GM23338 (cell line): Measurements from ENCODE around the gene ROBO1. TPM values are rescaled to one million over a fixed set of nuclear protein-coding genes. Genes with fewer than 3 reads are reported as not detected.

Source experiments
- ATAC-seq: fragments of 200-7000 bp; cut with Tn5 transposase; 3 replicates; pipeline ENCODE4 v1.9.1; 2020
- DNase-seq: peaks from one replicate; pipeline ENCODE4 v3.0.0-alpha.2; 2015; ENCODE audit warnings: low spot score
- H2AFZ ChIP-seq: fragments of 200-600 bp; sonication (generic); 2 replicates; pipeline ENCODE4 v1.8.0; 2016; ENCODE audit warnings: antibody characterized with exemption, mild to moderate bottlenecking, moderate library complexity
- H3F3A ChIP-seq: fragments of 200-600 bp; sonication (generic); replicated peaks from 2 replicates; pipeline ENCODE4 v1.8.0; 2017; ENCODE audit warnings: antibody characterized with exemption, mixed run types, low read depth
- H3K27ac ChIP-seq: fragments of 200-600 bp; sonication (generic); 2 replicates; pipeline ENCODE4 v1.6.1; 2016; ENCODE audit warnings: low read depth
- H3K27me3 ChIP-seq: fragments of 200-600 bp; sonication (generic); 2 replicates; pipeline ENCODE4 v1.8.0; 2016; ENCODE audit warnings: mild to moderate bottlenecking, mixed run types, moderate library complexity; ENCODE audit not compliant: insufficient read depth
- H3K36me3 ChIP-seq: fragments of 200-600 bp; sonication (generic); 2 replicates; pipeline ENCODE4 v1.8.0; 2016; ENCODE audit warnings: mild to moderate bottlenecking; ENCODE audit not compliant: insufficient read depth
- H3K4me1 ChIP-seq: fragments of 200-600 bp; sonication (generic); 2 replicates; pipeline ENCODE4 v1.8.0; 2016; ENCODE audit warnings: mild to moderate bottlenecking, moderate library complexity; ENCODE audit not compliant: insufficient read depth
- H3K4me2 ChIP-seq: fragments of 200-600 bp; sonication (generic); 2 replicates; pipeline ENCODE4 v1.7.1; 2017; ENCODE audit warnings: mixed run types
- H3K4me3 ChIP-seq: fragments of 200-600 bp; sonication (generic); 2 replicates; pipeline ENCODE4 v1.6.1; 2016; ENCODE audit warnings: mixed run types
- H3K79me2 ChIP-seq: fragments of 200-600 bp; sonication (generic); replicated peaks from 2 replicates; pipeline ENCODE4 v1.8.0; 2017; ENCODE audit warnings: mild to moderate bottlenecking; ENCODE audit not compliant: insufficient read depth
- H3K9me2 ChIP-seq: fragments of 200-600 bp; sonication (generic); 2 replicates; pipeline ENCODE4 v1.8.0; 2017; ENCODE audit not compliant: insufficient read depth
- H4K20me1 ChIP-seq: fragments of 200-600 bp; sonication (generic); replicated peaks from 2 replicates; pipeline ENCODE4 v1.8.0; 2017; ENCODE audit warnings: mild to moderate bottlenecking; ENCODE audit not compliant: insufficient read depth
- H3K27ac Mint-ChIP-seq: 2 replicates; pipeline ENCODE4 v1.8.0; 2020; ENCODE audit warnings: inconsistent platforms, mild to moderate bottlenecking, moderate library complexity, mixed read lengths
- H3K27me3 Mint-ChIP-seq: 3 replicates; pipeline ENCODE4 v1.8.0; 2022; ENCODE audit warnings: low read depth, mild to moderate bottlenecking, moderate library complexity, mixed read lengths, inconsistent platforms; ENCODE audit not compliant: insufficient read depth, poor library complexity
- H3K36me3 Mint-ChIP-seq: 3 replicates; pipeline ENCODE4 v1.8.0; 2021; ENCODE audit warnings: low read depth, mild to moderate bottlenecking, inconsistent platforms, moderate library complexity, mixed read lengths
- H3K4me1 Mint-ChIP-seq: 3 replicates; pipeline ENCODE4 v1.8.0; 2020; ENCODE audit warnings: mild to moderate bottlenecking, inconsistent platforms, mixed read lengths
- H3K4me3 Mint-ChIP-seq: 3 replicates; pipeline ENCODE4 v1.8.0; 2021; ENCODE audit warnings: moderate library complexity, mild to moderate bottlenecking, inconsistent platforms, mixed read lengths
- H3K9me3 Mint-ChIP-seq: 3 replicates; pipeline ENCODE4 v1.8.0; 2020; ENCODE audit warnings: moderate library complexity, mild to moderate bottlenecking, inconsistent platforms, mixed read lengths
- JUNB ChIP-seq: IDR thresholded peaks from one replicate; pipeline ENCODE4 v1.6.1; 2016; ENCODE audit warnings: antibody characterized with exemption; ENCODE audit not compliant: unreplicated experiment
- POLR2AphosphoS5 ChIP-seq: IDR thresholded peaks from 2 replicates; pipeline ENCODE4 v1.6.1; 2016; ENCODE audit warnings: antibody characterized with exemption, low read depth
- ZNF331 ChIP-seq: fragments of 250-450 bp; sonication (Bioruptor Pico); IDR thresholded peaks from 2 replicates; pipeline ENCODE4 v1.5.0; 2020; ENCODE audit warnings: low read depth, mild to moderate bottlenecking, moderate library complexity
- polyA plus RNA-seq: library from polyadenylated mRNA; unstranded; fragments of >200 nt; fragmentation: Nextera tagmentation; extraction: Ambion mirVana; gene quantifications from 2 replicates; pipeline ENCODE4 v1.2.1, GENCODE V29; 2016
- total RNA-seq: library from RNA; depleted of rRNA; stranded (reverse); fragments of >200 nt; shearing (Covaris generic); gene quantifications from 2 replicates; pipeline ENCODE4 v1.2.3, GENCODE V29; 2014
- TF ChIP-seq, protein P1 (sequence below), 2 experiments: fragments of 200-600 bp in 1 of 2; sonication (generic) in 1 of 2; conservative IDR thresholded peaks; 2 replicates each; pipeline versions ENCODE4 v1.5.1 to v1.6.1; 2016 to 2017; ENCODE audit warnings: antibody characterized with exemption in 2 of 2, low read depth in 2 of 2, mild to moderate bottlenecking in 2 of 2, moderate library complexity in 1 of 2
- TF ChIP-seq, protein P2 (sequence below): IDR thresholded peaks from one replicate; pipeline ENCODE4 v1.6.1; 2018; ENCODE audit warnings: antibody characterized with exemption; ENCODE audit not compliant: unreplicated experiment
- TF ChIP-seq, protein P3 (sequence below): fragments of 250-450 bp; sonication (Bioruptor Pico); IDR thresholded peaks from 2 replicates; pipeline ENCODE4 v1.5.0; 2020; ENCODE audit warnings: mild to moderate bottlenecking, moderate library complexity

Gene ROBO1
- total and polyA plus RNA-seq, 2 experiments from 2014 or later, result 19.2 to 78.3 TPM

DNA sequence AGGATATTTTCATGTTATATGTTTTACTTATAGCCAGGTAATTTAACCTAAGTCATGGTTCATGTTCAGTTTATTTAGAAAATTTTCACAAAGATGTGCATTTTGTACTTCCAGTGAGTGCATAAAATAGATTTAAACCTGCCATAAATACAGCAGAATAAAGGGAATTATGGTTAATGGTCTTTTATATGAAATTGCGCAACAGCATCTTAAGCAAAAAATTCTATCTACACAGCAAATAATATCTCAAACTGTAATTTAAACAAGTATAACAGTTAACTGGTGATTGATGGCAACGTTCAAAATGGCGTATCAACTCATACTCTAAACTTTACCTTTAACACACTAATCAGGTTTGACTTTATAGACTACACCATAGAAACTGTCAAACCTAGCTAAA is 97.6 kb downstream of the ROBO1 start:
- ATAC-seq, result no peak
- no peaks in the 10 kb centered on the region for H3K36me3 Mint-ChIP-seq
- H2AFZ ChIP-seq, result no peak overlapping the region
- no peak overlapping the region for H3K4me2 ChIP-seq
- H3K9me2 ChIP-seq, result no peaks in the 10 kb centered on the region
- no peaks in the 10 kb centered on the region for H3K27me3 Mint-ChIP-seq
- TF ChIP-seq, protein P1, sequence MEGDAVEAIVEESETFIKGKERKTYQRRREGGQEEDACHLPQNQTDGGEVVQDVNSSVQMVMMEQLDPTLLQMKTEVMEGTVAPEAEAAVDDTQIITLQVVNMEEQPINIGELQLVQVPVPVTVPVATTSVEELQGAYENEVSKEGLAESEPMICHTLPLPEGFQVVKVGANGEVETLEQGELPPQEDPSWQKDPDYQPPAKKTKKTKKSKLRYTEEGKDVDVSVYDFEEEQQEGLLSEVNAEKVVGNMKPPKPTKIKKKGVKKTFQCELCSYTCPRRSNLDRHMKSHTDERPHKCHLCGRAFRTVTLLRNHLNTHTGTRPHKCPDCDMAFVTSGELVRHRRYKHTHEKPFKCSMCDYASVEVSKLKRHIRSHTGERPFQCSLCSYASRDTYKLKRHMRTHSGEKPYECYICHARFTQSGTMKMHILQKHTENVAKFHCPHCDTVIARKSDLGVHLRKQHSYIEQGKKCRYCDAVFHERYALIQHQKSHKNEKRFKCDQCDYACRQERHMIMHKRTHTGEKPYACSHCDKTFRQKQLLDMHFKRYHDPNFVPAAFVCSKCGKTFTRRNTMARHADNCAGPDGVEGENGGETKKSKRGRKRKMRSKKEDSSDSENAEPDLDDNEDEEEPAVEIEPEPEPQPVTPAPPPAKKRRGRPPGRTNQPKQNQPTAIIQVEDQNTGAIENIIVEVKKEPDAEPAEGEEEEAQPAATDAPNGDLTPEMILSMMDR (conservative IDR thresholded peaks at IDR 0.05; ENCODE audit: low read depth in 2 of 2), result no peak
- TF ChIP-seq POLR2AphosphoS5, result no peak
- TF ChIP-seq, protein P2, sequence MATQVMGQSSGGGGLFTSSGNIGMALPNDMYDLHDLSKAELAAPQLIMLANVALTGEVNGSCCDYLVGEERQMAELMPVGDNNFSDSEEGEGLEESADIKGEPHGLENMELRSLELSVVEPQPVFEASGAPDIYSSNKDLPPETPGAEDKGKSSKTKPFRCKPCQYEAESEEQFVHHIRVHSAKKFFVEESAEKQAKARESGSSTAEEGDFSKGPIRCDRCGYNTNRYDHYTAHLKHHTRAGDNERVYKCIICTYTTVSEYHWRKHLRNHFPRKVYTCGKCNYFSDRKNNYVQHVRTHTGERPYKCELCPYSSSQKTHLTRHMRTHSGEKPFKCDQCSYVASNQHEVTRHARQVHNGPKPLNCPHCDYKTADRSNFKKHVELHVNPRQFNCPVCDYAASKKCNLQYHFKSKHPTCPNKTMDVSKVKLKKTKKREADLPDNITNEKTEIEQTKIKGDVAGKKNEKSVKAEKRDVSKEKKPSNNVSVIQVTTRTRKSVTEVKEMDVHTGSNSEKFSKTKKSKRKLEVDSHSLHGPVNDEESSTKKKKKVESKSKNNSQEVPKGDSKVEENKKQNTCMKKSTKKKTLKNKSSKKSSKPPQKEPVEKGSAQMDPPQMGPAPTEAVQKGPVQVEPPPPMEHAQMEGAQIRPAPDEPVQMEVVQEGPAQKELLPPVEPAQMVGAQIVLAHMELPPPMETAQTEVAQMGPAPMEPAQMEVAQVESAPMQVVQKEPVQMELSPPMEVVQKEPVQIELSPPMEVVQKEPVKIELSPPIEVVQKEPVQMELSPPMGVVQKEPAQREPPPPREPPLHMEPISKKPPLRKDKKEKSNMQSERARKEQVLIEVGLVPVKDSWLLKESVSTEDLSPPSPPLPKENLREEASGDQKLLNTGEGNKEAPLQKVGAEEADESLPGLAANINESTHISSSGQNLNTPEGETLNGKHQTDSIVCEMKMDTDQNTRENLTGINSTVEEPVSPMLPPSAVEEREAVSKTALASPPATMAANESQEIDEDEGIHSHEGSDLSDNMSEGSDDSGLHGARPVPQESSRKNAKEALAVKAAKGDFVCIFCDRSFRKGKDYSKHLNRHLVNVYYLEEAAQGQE, result no peak
- TF ChIP-seq, protein P3, sequence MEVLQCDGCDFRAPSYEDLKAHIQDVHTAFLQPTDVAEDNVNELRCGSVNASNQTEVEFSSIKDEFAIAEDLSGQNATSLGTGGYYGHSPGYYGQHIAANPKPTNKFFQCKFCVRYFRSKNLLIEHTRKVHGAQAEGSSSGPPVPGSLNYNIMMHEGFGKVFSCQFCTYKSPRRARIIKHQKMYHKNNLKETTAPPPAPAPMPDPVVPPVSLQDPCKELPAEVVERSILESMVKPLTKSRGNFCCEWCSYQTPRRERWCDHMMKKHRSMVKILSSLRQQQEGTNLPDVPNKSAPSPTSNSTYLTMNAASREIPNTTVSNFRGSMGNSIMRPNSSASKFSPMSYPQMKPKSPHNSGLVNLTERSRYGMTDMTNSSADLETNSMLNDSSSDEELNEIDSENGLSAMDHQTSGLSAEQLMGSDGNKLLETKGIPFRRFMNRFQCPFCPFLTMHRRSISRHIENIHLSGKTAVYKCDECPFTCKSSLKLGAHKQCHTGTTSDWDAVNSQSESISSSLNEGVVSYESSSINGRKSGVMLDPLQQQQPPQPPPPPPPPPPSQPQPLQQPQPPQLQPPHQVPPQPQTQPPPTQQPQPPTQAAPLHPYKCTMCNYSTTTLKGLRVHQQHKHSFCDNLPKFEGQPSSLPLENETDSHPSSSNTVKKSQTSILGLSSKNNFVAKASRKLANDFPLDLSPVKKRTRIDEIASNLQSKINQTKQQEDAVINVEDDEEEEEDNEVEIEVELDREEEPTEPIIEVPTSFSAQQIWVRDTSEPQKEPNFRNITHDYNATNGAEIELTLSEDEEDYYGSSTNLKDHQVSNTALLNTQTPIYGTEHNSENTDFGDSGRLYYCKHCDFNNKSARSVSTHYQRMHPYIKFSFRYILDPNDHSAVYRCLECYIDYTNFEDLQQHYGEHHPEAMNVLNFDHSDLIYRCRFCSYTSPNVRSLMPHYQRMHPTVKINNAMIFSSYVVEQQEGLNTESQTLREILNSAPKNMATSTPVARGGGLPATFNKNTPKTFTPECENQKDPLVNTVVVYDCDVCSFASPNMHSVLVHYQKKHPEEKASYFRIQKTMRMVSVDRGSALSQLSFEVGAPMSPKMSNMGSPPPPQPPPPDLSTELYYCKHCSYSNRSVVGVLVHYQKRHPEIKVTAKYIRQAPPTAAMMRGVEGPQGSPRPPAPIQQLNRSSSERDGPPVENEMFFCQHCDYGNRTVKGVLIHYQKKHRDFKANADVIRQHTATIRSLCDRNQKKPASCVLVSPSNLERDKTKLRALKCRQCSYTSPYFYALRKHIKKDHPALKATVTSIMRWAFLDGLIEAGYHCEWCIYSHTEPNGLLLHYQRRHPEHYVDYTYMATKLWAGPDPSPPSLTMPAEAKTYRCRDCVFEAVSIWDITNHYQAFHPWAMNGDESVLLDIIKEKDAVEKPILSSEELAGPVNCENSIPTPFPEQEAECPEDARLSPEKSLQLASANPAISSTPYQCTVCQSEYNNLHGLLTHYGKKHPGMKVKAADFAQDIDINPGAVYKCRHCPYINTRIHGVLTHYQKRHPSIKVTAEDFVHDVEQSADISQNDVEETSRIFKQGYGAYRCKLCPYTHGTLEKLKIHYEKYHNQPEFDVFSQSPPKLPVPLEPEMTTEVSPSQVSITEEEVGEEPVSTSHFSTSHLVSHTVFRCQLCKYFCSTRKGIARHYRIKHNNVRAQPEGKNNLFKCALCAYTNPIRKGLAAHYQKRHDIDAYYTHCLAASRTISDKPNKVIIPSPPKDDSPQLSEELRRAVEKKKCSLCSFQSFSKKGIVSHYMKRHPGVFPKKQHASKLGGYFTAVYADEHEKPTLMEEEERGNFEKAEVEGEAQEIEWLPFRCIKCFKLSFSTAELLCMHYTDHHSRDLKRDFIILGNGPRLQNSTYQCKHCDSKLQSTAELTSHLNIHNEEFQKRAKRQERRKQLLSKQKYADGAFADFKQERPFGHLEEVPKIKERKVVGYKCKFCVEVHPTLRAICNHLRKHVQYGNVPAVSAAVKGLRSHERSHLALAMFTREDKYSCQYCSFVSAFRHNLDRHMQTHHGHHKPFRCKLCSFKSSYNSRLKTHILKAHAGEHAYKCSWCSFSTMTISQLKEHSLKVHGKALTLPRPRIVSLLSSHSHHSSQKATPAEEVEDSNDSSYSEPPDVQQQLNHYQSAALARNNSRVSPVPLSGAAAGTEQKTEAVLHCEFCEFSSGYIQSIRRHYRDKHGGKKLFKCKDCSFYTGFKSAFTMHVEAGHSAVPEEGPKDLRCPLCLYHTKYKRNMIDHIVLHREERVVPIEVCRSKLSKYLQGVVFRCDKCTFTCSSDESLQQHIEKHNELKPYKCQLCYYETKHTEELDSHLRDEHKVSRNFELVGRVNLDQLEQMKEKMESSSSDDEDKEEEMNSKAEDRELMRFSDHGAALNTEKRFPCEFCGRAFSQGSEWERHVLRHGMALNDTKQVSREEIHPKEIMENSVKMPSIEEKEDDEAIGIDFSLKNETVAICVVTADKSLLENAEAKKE (CRISPR knock-in tag), result no peak
- TF ChIP-seq JUNB, result no peak
- no peak for TF ChIP-seq ZNF331 (CRISPR knock-in tag)
- no peak overlapping the region for H3K27ac ChIP-seq
- no peak overlapping the region for H3K27ac Mint-ChIP-seq
- no peaks in the 10 kb centered on the region for H3K27me3 ChIP-seq
- H3K4me3 ChIP-seq, result no peak overlapping the region
- no peaks in the 10 kb centered on the region for H3F3A ChIP-seq
- peaks cover 8% of the 10 kb centered on the region for H3K4me1 Mint-ChIP-seq
- no peaks in the 10 kb centered on the region for H3K4me1 ChIP-seq
- H4K20me1 ChIP-seq, result no peaks in the 10 kb centered on the region
- no peaks in the 10 kb centered on the region; the same call in 2 of the 3 replicates for H3K9me3 Mint-ChIP-seq
- H3K36me3 ChIP-seq, result no peaks in the 10 kb centered on the region
- H3K4me3 Mint-ChIP-seq, result no peak overlapping the region
- no peaks in the 10 kb centered on the region for H3K79me2 ChIP-seq
- no peak for DNase-seq
